Endothelial cell (in vitro differentiated cells): Measurements from ENCODE around the gene NDUFS7. TPM values are rescaled to one million over a fixed set of nuclear protein-coding genes. Genes with fewer than 3 reads are reported as not detected.
"Not testable (repeated sequence)": the region's sequence is repeated elsewhere in the genome, so short reads cannot be mapped to it uniquely, and the experiment has no call there.

Experiments used
- DNase-seq: peaks from one replicate; pipeline ENCODE4 v3.0.0; 2021; ENCODE audit warnings: low spot score
- H3K27ac Mint-ChIP-seq: one replicate; pipeline ENCODE4 v1.8.0; 2021; ENCODE audit warnings: mixed read lengths, inconsistent platforms; ENCODE audit not compliant: unreplicated experiment
- H3K27me3 Mint-ChIP-seq: one replicate; pipeline ENCODE4 v1.8.0; 2021; ENCODE audit warnings: mild to moderate bottlenecking, moderate library complexity, mixed read lengths, inconsistent platforms; ENCODE audit not compliant: unreplicated experiment
- H3K36me3 Mint-ChIP-seq: one replicate; pipeline ENCODE4 v1.8.0; 2021; ENCODE audit warnings: mild to moderate bottlenecking, low read depth, mixed read lengths, inconsistent platforms; ENCODE audit not compliant: unreplicated experiment
- H3K4me1 Mint-ChIP-seq: one replicate; pipeline ENCODE4 v1.8.0; 2021; ENCODE audit warnings: mild to moderate bottlenecking, mixed read lengths, inconsistent platforms; ENCODE audit not compliant: unreplicated experiment
- H3K4me3 Mint-ChIP-seq: one replicate; pipeline ENCODE4 v1.8.0; 2021; ENCODE audit warnings: mild to moderate bottlenecking, mixed read lengths, inconsistent platforms; ENCODE audit not compliant: unreplicated experiment
- H3K9me3 Mint-ChIP-seq: one replicate; pipeline ENCODE4 v1.8.0; 2021; ENCODE audit warnings: mixed read lengths, inconsistent platforms; ENCODE audit not compliant: unreplicated experiment
- total RNA-seq: library from RNA; stranded (reverse); fragmentation: NEBNext Ultra II Directional; extraction: Animal tissue kit (Norgen Biotek cat#: 25700); gene quantifications from one replicate; pipeline ENCODE4 v1.2.1, GENCODE V29; 2021; ENCODE audit not compliant: unreplicated experiment
- TF ChIP-seq, protein P1 (sequence below): fragments of 200-600 bp; sonication (generic); IDR thresholded peaks from one replicate; pipeline ENCODE4 v1.5.0; 2021; ENCODE audit warnings: antibody characterized with exemption; ENCODE audit not compliant: unreplicated experiment

The NDUFS7 gene
- total RNA-seq, 1 donor from 2014 or later = 84.0 TPM

DNA sequence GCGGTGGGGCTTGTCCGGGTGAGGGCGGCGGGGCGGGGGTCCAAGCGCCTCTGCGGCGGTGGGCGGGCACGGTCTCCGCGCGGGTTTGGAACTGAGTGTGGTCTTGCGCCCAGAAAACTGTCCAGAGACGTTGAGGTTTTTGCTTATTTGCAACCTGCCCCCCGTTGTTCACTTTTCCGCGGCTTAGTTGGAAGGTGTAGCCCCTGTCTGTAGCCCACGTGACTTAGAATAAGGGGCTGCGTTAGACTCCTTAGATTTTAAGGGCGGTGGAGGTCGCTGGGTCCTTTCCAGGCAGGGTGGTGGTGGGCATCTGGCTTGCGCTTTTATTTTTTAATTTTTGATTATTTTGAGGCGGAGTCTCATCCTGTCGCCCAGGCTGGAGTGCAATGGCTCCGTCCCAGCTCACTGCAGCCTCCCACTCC, 55.2 kb downstream of the NDUFS7 start:
- Mint-ChIP-seq H3K4me3 (peak overlapping the region; percentile 96), H3K27ac (peak overlapping the region; percentile 52), H3K36me3 (peaks cover 28% of the 10 kb centered on the region), H3K9me3 (no peaks in the 10 kb centered on the region), H3K27me3 (peaks cover 5% of the 10 kb centered on the region), H3K4me1 (peaks cover 3% of the 10 kb centered on the region)
- TF ChIP-seq, protein P1, sequence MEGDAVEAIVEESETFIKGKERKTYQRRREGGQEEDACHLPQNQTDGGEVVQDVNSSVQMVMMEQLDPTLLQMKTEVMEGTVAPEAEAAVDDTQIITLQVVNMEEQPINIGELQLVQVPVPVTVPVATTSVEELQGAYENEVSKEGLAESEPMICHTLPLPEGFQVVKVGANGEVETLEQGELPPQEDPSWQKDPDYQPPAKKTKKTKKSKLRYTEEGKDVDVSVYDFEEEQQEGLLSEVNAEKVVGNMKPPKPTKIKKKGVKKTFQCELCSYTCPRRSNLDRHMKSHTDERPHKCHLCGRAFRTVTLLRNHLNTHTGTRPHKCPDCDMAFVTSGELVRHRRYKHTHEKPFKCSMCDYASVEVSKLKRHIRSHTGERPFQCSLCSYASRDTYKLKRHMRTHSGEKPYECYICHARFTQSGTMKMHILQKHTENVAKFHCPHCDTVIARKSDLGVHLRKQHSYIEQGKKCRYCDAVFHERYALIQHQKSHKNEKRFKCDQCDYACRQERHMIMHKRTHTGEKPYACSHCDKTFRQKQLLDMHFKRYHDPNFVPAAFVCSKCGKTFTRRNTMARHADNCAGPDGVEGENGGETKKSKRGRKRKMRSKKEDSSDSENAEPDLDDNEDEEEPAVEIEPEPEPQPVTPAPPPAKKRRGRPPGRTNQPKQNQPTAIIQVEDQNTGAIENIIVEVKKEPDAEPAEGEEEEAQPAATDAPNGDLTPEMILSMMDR = no peak
- no peak for DNase-seq

DNA sequence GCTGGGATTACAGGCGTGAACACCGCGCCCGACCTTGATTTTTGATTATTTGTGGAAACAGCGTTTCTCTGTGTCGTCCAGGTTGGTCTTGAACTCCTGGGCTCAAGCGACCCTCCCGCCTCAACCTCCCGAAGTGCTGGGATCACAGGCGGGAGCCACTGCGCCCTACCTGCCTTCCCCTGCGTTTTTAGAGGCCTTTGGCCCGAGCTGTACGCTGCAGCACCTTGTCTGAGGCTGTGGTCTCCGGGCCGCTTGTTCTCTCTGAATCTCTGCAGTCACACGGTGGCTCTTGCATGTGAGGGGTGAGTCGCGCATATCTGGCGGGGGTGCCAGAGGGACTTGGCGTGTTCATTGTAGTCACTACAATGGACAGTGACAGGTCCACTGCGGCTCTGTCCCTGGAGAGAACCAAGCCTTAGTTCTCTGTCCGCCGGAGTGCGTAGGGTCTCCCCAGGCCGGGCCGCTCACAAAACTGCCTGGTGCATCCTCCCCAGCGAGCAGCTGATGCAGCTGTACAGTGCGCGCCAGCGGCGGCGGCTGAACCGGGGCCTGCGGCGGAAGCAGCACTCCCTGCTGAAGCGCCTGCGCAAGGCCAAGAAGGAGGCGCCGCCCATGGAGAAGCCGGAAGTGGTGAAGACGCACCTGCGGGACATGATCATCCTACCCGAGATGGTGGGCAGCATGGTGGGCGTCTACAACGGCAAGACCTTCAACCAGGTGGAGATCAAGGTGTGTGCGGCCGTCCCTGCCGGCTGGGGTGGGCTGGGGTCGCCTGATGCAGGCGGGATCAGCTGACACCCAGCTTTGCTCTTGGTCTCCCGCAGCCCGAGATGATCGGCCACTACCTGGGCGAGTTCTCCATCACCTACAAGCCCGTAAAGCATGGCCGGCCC, 56.1 kb downstream of the NDUFS7 start:
- DNase-seq, H3K27me3 Mint-ChIP-seq, H3K9me3 Mint-ChIP-seq, H3K4me1 Mint-ChIP-seq: not testable (repeated sequence)
- Mint-ChIP-seq H3K4me3 (peak overlapping the region; percentile 96), H3K36me3 (peaks cover 28% of the 10 kb centered on the region), H3K27ac (peak overlapping the region; percentile 61)

DNA sequence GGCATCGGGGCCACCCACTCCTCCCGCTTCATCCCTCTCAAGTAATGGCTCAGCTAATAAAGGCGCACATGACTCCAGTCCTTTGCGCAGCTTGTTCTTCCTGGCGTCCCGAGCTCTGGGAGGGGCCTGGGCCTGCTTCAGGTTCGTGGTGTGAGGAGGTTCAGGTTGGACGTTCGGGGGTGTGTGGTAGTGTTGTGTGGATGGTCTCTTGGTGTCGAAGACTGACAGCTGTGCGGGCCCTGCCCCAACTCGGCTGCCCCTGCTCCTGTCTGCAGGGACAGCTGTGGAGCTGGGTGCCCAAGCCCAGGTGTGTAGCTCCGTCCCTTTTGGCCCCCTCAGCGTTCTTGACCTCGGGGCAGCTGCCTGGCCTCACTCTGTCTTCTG, 56.7 kb downstream of the NDUFS7 start:
- H3K27me3 Mint-ChIP-seq = peaks cover 5% of the 10 kb centered on the region
- TF ChIP-seq, protein P1 = no peak
- H3K9me3 Mint-ChIP-seq = no peaks in the 10 kb centered on the region
- peaks cover 7% of the 10 kb centered on the region for H3K4me1 Mint-ChIP-seq
- H3K36me3 Mint-ChIP-seq = peaks cover 23% of the 10 kb centered on the region
- no peak for DNase-seq
- H3K4me3 Mint-ChIP-seq = peak overlapping the region; percentile 73
- H3K27ac Mint-ChIP-seq = peak overlapping the region; percentile 52

DNA sequence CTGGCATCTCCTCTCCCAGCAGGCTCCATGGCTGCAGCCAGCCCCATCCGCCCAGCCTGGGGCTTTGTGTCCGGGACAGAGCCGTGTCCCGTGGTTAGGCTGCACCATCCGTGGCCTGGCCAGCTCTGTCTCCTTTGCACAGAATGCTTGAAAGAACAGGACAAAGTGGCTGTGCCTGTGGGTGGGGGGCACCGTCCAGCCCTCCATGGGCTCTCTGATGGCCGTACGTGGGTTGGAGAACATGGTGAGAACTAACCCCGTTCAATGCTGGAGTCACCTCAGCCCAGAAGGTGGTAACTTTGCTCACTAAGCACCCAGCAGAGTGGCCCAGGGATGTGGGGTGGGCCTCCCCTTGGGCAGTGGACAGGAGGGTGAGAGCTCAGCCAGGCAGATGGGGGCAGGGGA, 57.3 kb downstream of the NDUFS7 start:
- Mint-ChIP-seq H3K9me3 (no peaks in the 10 kb centered on the region), H3K27ac (no peak overlapping the region), H3K4me3 (peak overlapping the region; percentile 73), H3K4me1 (peaks cover 7% of the 10 kb centered on the region), H3K36me3 (peaks cover 21% of the 10 kb centered on the region), H3K27me3 (peaks cover 5% of the 10 kb centered on the region)
- TF ChIP-seq, protein P1 = no peak
- no peak for DNase-seq

DNA sequence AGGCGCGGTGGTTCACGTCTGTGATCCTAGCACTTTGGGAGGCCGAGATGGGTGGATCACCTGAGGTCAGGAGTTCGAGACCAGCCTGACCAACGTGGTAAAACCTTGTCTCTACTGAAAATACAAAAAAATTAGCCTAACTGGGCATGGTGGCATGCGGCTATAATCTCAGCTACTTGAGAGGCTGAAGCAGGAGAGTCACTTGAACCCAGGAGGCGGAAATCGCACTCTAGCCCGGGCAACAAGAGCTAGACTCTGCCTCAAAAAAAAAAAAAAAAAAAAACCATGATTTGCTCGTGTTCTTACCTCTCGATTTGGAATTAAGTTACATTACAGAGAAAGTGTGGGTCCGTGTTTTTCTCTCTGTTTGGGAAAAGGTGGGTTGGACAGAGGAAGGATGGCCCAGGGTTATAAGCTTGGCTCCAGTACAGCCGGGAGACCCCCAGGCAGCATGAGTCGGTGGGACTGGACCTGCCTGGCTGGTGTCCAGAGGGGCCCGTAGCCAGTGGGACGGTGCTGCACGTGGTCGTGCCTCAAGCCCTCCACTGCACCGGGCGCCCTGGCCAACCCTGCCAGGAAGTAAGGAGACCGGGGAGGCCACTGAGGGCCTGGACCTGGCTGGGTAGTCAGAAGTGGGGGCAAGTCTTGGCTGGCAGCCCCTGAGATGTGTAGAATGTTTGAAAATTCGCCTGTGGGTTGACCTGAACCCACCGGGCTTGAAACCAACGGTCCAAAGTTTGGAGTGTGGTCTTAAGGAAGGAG, 58.2 kb downstream of the NDUFS7 start:
- no peaks in the 10 kb centered on the region for H3K9me3 Mint-ChIP-seq
- no peak for DNase-seq
- H3K4me3 Mint-ChIP-seq = peak overlapping the region; percentile 59
- peaks cover 5% of the 10 kb centered on the region for H3K27me3 Mint-ChIP-seq
- H3K36me3 Mint-ChIP-seq = peaks cover 21% of the 10 kb centered on the region
- peak overlapping the region; percentile 53 for H3K27ac Mint-ChIP-seq
- TF ChIP-seq, protein P1 = no peak
- peaks cover 7% of the 10 kb centered on the region for H3K4me1 Mint-ChIP-seq

Other genes with a start within 250 kb of the NDUFS7 start
- 46.4 TPM for gene SBNO2, start 209.6 kb upstream of the NDUFS7 start, total RNA-seq
- gene STK11, start 178.1 kb upstream of the NDUFS7 start, total RNA-seq = 63.9 TPM
- 10.4 TPM for gene CBARP, start 145.9 kb upstream of the NDUFS7 start, total RNA-seq
- 175 TPM for gene ATP5F1D, start 142.2 kb upstream of the NDUFS7 start, total RNA-seq
- 204 TPM for gene MIDN, start 135.3 kb upstream of the NDUFS7 start, total RNA-seq
- gene CIRBP, start 114.6 kb upstream of the NDUFS7 start, total RNA-seq = 315 TPM
- 22.7 TPM for gene FAM174C, start 108.4 kb upstream of the NDUFS7 start, total RNA-seq
- gene EFNA2, start 98.0 kb upstream of the NDUFS7 start, total RNA-seq = 14.6 TPM
- 18.1 TPM for gene GAMT, start 17.6 kb downstream of the NDUFS7 start, total RNA-seq
- gene DAZAP1, start 23.7 kb downstream of the NDUFS7 start, total RNA-seq = 145 TPM
- gene RPS15, start 54.5 kb downstream of the NDUFS7 start, total RNA-seq = 1,175 TPM
- gene APC2, start 66.2 kb downstream of the NDUFS7 start, total RNA-seq = 1.9 TPM
- gene C19orf25, start 95.3 kb downstream of the NDUFS7 start, total RNA-seq = 29.7 TPM
- 8.4 TPM for gene PCSK4, start 106.4 kb downstream of the NDUFS7 start, total RNA-seq
- gene REEP6, start 107.3 kb downstream of the NDUFS7 start, total RNA-seq = 2.3 TPM
- gene ADAMTSL5, start 129.1 kb downstream of the NDUFS7 start, total RNA-seq = 0.18 TPM
- 1.1 TPM for gene PLK5, start 140.2 kb downstream of the NDUFS7 start, total RNA-seq
- gene MEX3D, start 184.4 kb downstream of the NDUFS7 start, total RNA-seq = 73.4 TPM
- 81.4 TPM for gene MBD3, start 209.0 kb downstream of the NDUFS7 start, total RNA-seq
- 182 TPM for gene UQCR11, start 221.6 kb downstream of the NDUFS7 start, total RNA-seq